HepG2 (cell line): ENCODE measurements around the gene ZBTB26. TPM values are rescaled to one million over a fixed set of nuclear protein-coding genes. Genes with fewer than 3 reads are reported as not detected.
"Not testable (repeated sequence)": the region's sequence is repeated elsewhere in the genome, so short reads cannot be mapped to it uniquely, and the experiment has no call there.

Experiments
- ATAC-seq: fragments of 200-7000 bp; cut with Tn5 transposase; 3 replicates; pipeline ENCODE4 v1.9.1; 2020; ENCODE audit warnings: mild to moderate bottlenecking, moderate library complexity
- BruUV-seq: library from RNA; stranded (reverse); fragments of 400-500 nt; replicated peaks from 2 replicates; lab custom pipeline; 2021; lab: Mats Ljungman, UMichigan
- CTCF ChIA-PET: fragments of 300-600 bp; formaldehyde crosslinking; extraction: SDS; loops from one replicate; lab custom pipeline; 2021; ENCODE audit warnings: low total read pairs, inconsistent platforms, low intra/inter-chr PET ratio; lab: Yijun Ruan, JAX
- POLR2A ChIA-PET: fragments of 350-600 bp; sonication (Branson Sonifier 250); formaldehyde crosslinking; loops from one replicate; lab custom pipeline; 2020; ENCODE audit warnings: antibody characterized with exemption, inconsistent platforms; lab: Yijun Ruan, JAX
- DNase-seq: peaks from one replicate; pipeline ENCODE4 v3.0.0-alpha.2; 2015; ENCODE audit warnings: low spot score
- FAIRE-seq: peaks from 3 replicates; lab custom pipeline; 2011; peaks lifted over from hg19 to GRCh38; lab: Jason Lieb, UNC
- H2AFZ ChIP-seq: one replicate; pipeline ENCODE4 v1.6.1; 2011; ENCODE audit warnings: low read length, inconsistent platforms
- H3K27ac ChIP-seq: fragments of 300-600 bp; 3 replicates; pipeline ENCODE4 v1.8.0; 2011; ENCODE audit warnings: mixed run types, mild to moderate bottlenecking, mixed read lengths, low read length, inconsistent platforms; ENCODE audit not compliant: insufficient read depth; ENCODE audit errors: extremely low read length
- H3K27me3 ChIP-seq, 2 experiments: fragments of 200-600 bp in 1 of 2; 2 replicates in 1 of 2; 3 replicates in 1 of 2; pipeline versions ENCODE4 v1.6.0 to v1.8.0; 2011; ENCODE audit warnings: low read length in 2 of 2, mild to moderate bottlenecking in 2 of 2, moderate library complexity in 2 of 2, inconsistent platforms in 1 of 2; ENCODE audit not compliant: insufficient read depth in 2 of 2, control insufficient read depth in 1 of 2
- H3K36me3 ChIP-seq, 2 experiments: fragments of 200-600 bp in 1 of 2; replicated peaks in 1 of 2; 2 replicates in 1 of 2; 3 replicates in 1 of 2; pipeline versions ENCODE4 v1.5.1 to v1.8.0; 2011; ENCODE audit warnings: low read length in 2 of 2, inconsistent platforms in 1 of 2; ENCODE audit not compliant: insufficient read depth in 2 of 2, control insufficient read depth in 1 of 2
- H3K4me1 ChIP-seq: 2 replicates; pipeline ENCODE4 v1.5.1; 2012; ENCODE audit warnings: low read length, inconsistent platforms; ENCODE audit not compliant: insufficient read depth
- H3K4me2 ChIP-seq: 2 replicates; pipeline ENCODE4 v1.6.0; 2011; ENCODE audit warnings: low read depth, low read length, inconsistent platforms
- H3K4me3 ChIP-seq, 3 experiments: fragments of 200-600 bp in 1 of 3; sonication (generic), shearing (Covaris generic) in 1 of 3; replicated peaks in 1 of 3; 2 replicates each; pipeline ENCODE4 v1.5.1; 2011 to 2016; ENCODE audit warnings: low read length in 3 of 3, inconsistent platforms in 2 of 3, low read depth in 2 of 3, mild to moderate bottlenecking in 2 of 3, control low read depth in 1 of 3, mixed read lengths in 1 of 3; ENCODE audit not compliant: insufficient read depth in 1 of 3
- H3K79me2 ChIP-seq: one replicate; pipeline ENCODE4 v1.6.1; 2011; ENCODE audit warnings: low read length, inconsistent platforms; ENCODE audit not compliant: insufficient read depth
- H3K9ac ChIP-seq: 2 replicates; pipeline ENCODE4 v1.6.0; 2011; ENCODE audit warnings: mild to moderate bottlenecking, low read depth, low read length, inconsistent platforms; ENCODE audit not compliant: insufficient read depth
- H3K9me3 ChIP-seq: 2 replicates; pipeline ENCODE4 v1.5.1; 2012; ENCODE audit warnings: mild to moderate bottlenecking, low read length
- H4K20me1 ChIP-seq: 2 replicates; pipeline ENCODE4 v1.6.0; 2011; ENCODE audit warnings: inconsistent platforms, mild to moderate bottlenecking, low read length, moderate library complexity; ENCODE audit not compliant: insufficient read depth
- ARNT ChIP-seq: fragments of 450-650 bp; IDR thresholded peaks from 2 replicates; pipeline ENCODE4 v1.6.1; 2017
- FOXM1 ChIP-seq: sonication (generic); formaldehyde crosslinking; IDR thresholded peaks from 2 replicates; pipeline ENCODE4 v1.5.0; 2020; ENCODE audit warnings: missing genetic modification reagents
- HNF4G ChIP-seq, 2 experiments: sonication (generic) in 1 of 2; formaldehyde crosslinking in 1 of 2; IDR thresholded peaks; 2 replicates each; pipeline versions ENCODE4 v1.4.0 to v1.6.1; 2011 to 2020; ENCODE audit warnings: borderline replicate concordance in 2 of 2, low read depth in 2 of 2, mild to moderate bottlenecking in 2 of 2, low read length in 1 of 2, missing genetic modification reagents in 1 of 2, moderate library complexity in 1 of 2
- KDM5B ChIP-seq: sonication (generic); formaldehyde crosslinking; IDR thresholded peaks from 2 replicates; pipeline ENCODE4 v1.4.0; 2020; ENCODE audit warnings: missing genetic modification reagents, mild to moderate bottlenecking, borderline replicate concordance
- NPAS2 ChIP-seq: sonication (generic); formaldehyde crosslinking; IDR thresholded peaks from 2 replicates; pipeline ENCODE4 v1.8.0; 2022; ENCODE audit warnings: mild to moderate bottlenecking, missing genetic modification reagents, borderline replicate concordance
- PRPF4 ChIP-seq: fragments of 200-400 bp; formaldehyde crosslinking; IDR thresholded peaks from 2 replicates; pipeline ENCODE4 v1.6.1; 2016; ENCODE audit warnings: low read length, low read depth; ENCODE audit not compliant: poor library complexity, severe bottlenecking
- ZNF720 ChIP-seq: sonication (generic); formaldehyde crosslinking; IDR thresholded peaks from 2 replicates; pipeline ENCODE4 v1.4.0; 2020; ENCODE audit warnings: missing genetic modification reagents
- WGBS: methylation state at CpG from one replicate; pipeline ENCODE4 v1.1.6; 2017; ENCODE audit warnings: low lambda C conversion rate; 5-methylcytosine and 5-hydroxymethylcytosine counted together
- in situ Hi-C: cut with HindIII; loops from 2 replicates; pipeline ENCODE4 v1.10.0; 2017; ENCODE audit warnings: low pct_unique_long_range_greater_than_20kb; ENCODE audit not compliant: extremely low pct_ligation_motif_present
- intact Hi-C: fragments of 100-400 bp; cut with micrococcal nuclease; formaldehyde crosslinking; loops from one replicate; pipeline ENCODE4 v1.10.0; 2022; ENCODE audit not compliant: unreplicated experiment
- polyA plus RNA-seq, 8 experiments: library from polyadenylated mRNA; depleted of rRNA in 3 of 8; stranded (reverse) in 7 of 8; unstranded in 1 of 8; fragments of >200 nt; fragmentation: Illumina TruSeq in 4 of 8; extraction: Trizol in 4 of 8; gene quantifications; 2 replicates each; pipeline versions ENCODE4 v1.2.1 to v1.2.3, GENCODE V29; 2011 to 2016; ENCODE audit warnings: low read depth in 4 of 8, missing spikeins in 1 of 8, mixed read lengths in 1 of 8; ENCODE audit not compliant: insufficient read depth in 1 of 8
- total RNA-seq, 5 experiments: library from RNA; depleted of rRNA; stranded (reverse); fragments of >200 nt; fragmentation: Illumina TruSeq; extraction: Trizol; gene quantifications; 2 replicates each; pipeline ENCODE4 v1.2.3, GENCODE V29; 2016; ENCODE audit warnings: low read depth in 1 of 5
- TF ChIP-seq, protein P1 (sequence below): sonication (generic); formaldehyde crosslinking; conservative IDR thresholded peaks from 2 replicates; pipeline ENCODE4 v1.8.0; 2022; ENCODE audit warnings: mild to moderate bottlenecking, moderate library complexity, missing genetic modification reagents
- TF ChIP-seq, protein P2 (sequence below): sonication (generic); formaldehyde crosslinking; IDR thresholded peaks from 2 replicates; pipeline ENCODE4 v1.4.0; 2020; ENCODE audit warnings: missing genetic modification reagents

The ZBTB26 gene
- total and polyA plus RNA-seq, 2 of the 13 experiments (the other 11 are each of a cell fraction or from before 2014, with no cell fraction given), result 4.5 to 8.6 TPM

DNA sequence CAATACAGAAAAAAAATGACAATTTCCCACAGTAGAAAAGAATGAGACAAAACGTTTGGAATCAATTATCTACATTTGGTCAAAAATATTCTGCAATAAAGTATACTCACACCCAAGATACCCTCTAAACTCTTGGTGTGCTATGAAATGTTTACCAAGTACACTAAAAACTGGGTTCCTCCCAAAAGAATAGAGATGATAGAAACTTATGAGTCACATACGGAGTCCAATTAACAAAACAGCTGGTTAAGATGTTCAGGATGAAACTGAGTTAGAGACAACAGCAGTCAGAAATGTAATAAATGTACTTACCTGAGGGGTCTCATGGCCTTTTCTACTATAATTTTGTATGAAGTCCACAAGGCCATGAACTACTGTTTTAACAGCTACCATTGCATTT lies 51.9 kb downstream of the ZBTB26 start (continued):
- TF ChIP-seq ZNF720, result no peak

DNA sequence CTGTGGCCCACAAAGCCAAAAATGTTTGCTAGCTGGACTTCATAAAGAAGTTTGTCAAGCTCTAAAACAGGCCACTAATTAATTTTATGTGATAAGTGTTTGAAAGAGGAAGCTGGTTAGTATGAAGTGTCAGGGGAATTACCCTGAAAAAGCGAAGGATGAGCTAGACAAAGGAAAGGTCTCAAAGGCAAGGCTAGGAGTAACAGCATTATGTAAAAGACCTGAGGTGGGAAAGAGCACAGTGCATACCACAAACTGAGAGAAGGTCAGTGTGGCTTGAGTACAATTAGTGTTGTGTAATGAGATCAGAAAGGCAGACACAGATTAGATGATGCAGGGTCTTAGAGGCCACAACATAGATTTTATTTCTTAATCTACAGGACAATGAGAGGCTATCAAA lies 55.8 kb downstream of the ZBTB26 start:
- in situ Hi-C loops (no loop called here), intact Hi-C loops (no loop called here)
- no peak overlapping the region for H3K9ac ChIP-seq
- H3K4me3 ChIP-seq, result no peak overlapping the region
- no peaks in the 10 kb centered on the region for H3K79me2 ChIP-seq
- no peaks in the 10 kb centered on the region for H3K9me3 ChIP-seq
- no peaks in the 10 kb centered on the region for H3K27me3 ChIP-seq
- BruUV-seq, result no TSS peak
- no peak overlapping the region for H3K27ac ChIP-seq
- H4K20me1 ChIP-seq, result no peaks in the 10 kb centered on the region
- POLR2A ChIA-PET, result no interaction called here
- ATAC-seq (no peak), FAIRE-seq (no peak), DNase-seq (no peak)
- no peak overlapping the region for H2AFZ ChIP-seq
- H3K4me1 ChIP-seq, result no peaks in the 10 kb centered on the region
- 100% methylated on average over 1 of the region's 1 CpG for WGBS
- H3K36me3 ChIP-seq, result peaks cover 15 to 48% of the 10 kb centered on the region in 2 experiments
- CTCF ChIA-PET, result no interaction called here
- no peak overlapping the region for H3K4me2 ChIP-seq
- TF ChIP-seq ARNT (no peak), KDM5B (CRISPR knock-in tag) (no peak), FOXM1 (no peak), NPAS2 (no peak), PRPF4 (no peak), HNF4G (IDR thresholded peaks at IDR 0.05; ENCODE audit: borderline replicate concordance, low read depth, low read length) (no peak), HNF4G (CRISPR knock-in tag; IDR thresholded peaks at IDR 0.05; ENCODE audit: borderline replicate concordance, low read depth) (no peak)
- TF ChIP-seq, protein P1, sequence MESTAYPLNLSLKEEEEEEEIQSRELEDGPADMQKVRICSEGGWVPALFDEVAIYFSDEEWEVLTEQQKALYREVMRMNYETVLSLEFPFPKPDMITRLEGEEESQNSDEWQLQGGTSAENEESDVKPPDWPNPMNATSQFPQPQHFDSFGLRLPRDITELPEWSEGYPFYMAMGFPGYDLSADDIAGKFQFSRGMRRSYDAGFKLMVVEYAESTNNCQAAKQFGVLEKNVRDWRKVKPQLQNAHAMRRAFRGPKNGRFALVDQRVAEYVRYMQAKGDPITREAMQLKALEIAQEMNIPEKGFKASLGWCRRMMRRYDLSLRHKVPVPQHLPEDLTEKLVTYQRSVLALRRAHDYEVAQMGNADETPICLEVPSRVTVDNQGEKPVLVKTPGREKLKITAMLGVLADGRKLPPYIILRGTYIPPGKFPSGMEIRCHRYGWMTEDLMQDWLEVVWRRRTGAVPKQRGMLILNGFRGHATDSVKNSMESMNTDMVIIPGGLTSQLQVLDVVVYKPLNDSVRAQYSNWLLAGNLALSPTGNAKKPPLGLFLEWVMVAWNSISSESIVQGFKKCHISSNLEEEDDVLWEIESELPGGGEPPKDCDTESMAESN (CRISPR knock-in tag), result no peak
- TF ChIP-seq, protein P2, sequence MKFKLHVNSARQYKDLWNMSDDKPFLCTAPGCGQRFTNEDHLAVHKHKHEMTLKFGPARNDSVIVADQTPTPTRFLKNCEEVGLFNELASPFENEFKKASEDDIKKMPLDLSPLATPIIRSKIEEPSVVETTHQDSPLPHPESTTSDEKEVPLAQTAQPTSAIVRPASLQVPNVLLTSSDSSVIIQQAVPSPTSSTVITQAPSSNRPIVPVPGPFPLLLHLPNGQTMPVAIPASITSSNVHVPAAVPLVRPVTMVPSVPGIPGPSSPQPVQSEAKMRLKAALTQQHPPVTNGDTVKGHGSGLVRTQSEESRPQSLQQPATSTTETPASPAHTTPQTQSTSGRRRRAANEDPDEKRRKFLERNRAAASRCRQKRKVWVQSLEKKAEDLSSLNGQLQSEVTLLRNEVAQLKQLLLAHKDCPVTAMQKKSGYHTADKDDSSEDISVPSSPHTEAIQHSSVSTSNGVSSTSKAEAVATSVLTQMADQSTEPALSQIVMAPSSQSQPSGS, result no peak

DNA sequence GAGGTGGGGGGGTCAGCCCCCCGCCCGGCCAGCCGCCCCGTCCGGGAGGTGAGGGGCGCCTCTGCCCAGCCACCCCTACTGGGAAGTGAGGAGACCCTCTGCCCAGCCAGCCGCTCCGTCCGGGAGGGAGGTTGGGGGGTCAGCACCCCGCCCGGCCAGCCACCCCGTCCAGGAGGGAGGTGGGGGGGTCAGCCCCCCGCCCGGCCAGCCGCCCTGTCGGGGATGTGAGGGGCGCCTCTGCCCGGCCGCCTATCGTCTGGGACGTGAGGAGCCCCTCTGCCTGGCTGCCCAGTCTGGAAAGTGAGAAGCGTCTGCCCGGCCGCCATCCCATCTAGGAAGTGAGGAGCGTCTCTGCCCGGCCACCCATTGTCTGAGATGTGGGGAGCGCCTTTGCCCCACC lies 64.0 kb downstream of the ZBTB26 start:
- CTCF ChIA-PET, H3K79me2 ChIP-seq, in situ Hi-C loops, H4K20me1 ChIP-seq, H3K4me3 ChIP-seq, H3K9me3 ChIP-seq, intact Hi-C loops, H2AFZ ChIP-seq, BruUV-seq, H3K4me2 ChIP-seq, H3K27ac ChIP-seq, H3K4me1 ChIP-seq, DNase-seq, POLR2A ChIA-PET, FAIRE-seq, H3K27me3 ChIP-seq, ATAC-seq, H3K9ac ChIP-seq: not testable (repeated sequence)
- H3K36me3 ChIP-seq, result peaks cover 3 to 16% of the 10 kb centered on the region in 2 experiments; a peak in 4 of 5 replicates
- no CpG with 5 or more reads among the region's 27 CpGs for WGBS
